GM18519 (cell line): Measurements from ENCODE around the gene RNF123.
"Not testable (repeated sequence)": the region's sequence is repeated elsewhere in the genome, so short reads cannot be mapped to it uniquely, and the experiment has no call there.

Source experiments
- ATAC-seq: cut with Tn5 transposase; IDR thresholded peaks from one replicate; pipeline ENCODE4 v1.9.1; 2021; ENCODE audit warnings: mild to moderate bottlenecking, moderate library complexity; ENCODE audit not compliant: unreplicated experiment, low FRiP score

Gene RNF123

GRCh38 chr3:49675912-49676311, 13.4 kb upstream of the RNF123 start:
- ATAC-seq = no peak

GRCh38 chr3:49680493-49681231, 8.7 kb upstream of the RNF123 start:
- ATAC-seq = no peak

GRCh38 chr3:49681232-49681522, 8.2 kb upstream of the RNF123 start:
- no peak for ATAC-seq

- no peak for ATAC-seq
These were observed 7.8 kb upstream of the RNF123 start for GRCh38 chr3:49681543-49681942.

GRCh38 chr3:49683162-49683561, 6.2 kb upstream of the RNF123 start:
- ATAC-seq = no peak

GRCh38 chr3:49684453-49684852, 4.9 kb upstream of the RNF123 start:
- not testable (repeated sequence) for ATAC-seq

- not testable (repeated sequence) for ATAC-seq
These were observed 4.3 kb upstream of the RNF123 start for GRCh38 chr3:49685103-49685502.

GRCh38 chr3:49685846-49686245, 3.5 kb upstream of the RNF123 start:
- not testable (repeated sequence) for ATAC-seq

- ATAC-seq = not testable (repeated sequence)
These were observed 3.0 kb upstream of the RNF123 start for GRCh38 chr3:49686346-49686745.

- not testable (repeated sequence) for ATAC-seq
These were observed 2.5 kb upstream of the RNF123 start for GRCh38 chr3:49686769-49687423.

- ATAC-seq = not testable (repeated sequence)
These were observed 1.9 kb upstream of the RNF123 start for GRCh38 chr3:49687424-49687795.

- not testable (repeated sequence) for ATAC-seq
These were observed 865 bp upstream of the RNF123 start for GRCh38 chr3:49688338-49689045.

GRCh38 chr3:49689908-49690624, 709 bp downstream of the RNF123 start:
- ATAC-seq = not testable (repeated sequence)

- ATAC-seq = not testable (repeated sequence)
These were observed 1.5 kb downstream of the RNF123 start for GRCh38 chr3:49690856-49691255.

GRCh38 chr3:49691481-49691880, 2.1 kb downstream of the RNF123 start:
- not testable (repeated sequence) for ATAC-seq

GRCh38 chr3:49694409-49695070, 5.2 kb downstream of the RNF123 start:
- not testable (repeated sequence) for ATAC-seq

GRCh38 chr3:49695350-49696015, 6.1 kb downstream of the RNF123 start:
- not testable (repeated sequence) for ATAC-seq

- no peak for ATAC-seq
These were observed 10.1 kb downstream of the RNF123 start for GRCh38 chr3:49699281-49699979.

- ATAC-seq = no peak
These were observed 10.7 kb downstream of the RNF123 start for GRCh38 chr3:49700014-49700413.
